Measurements from ENCODE around the gene SESN2. TPM values are rescaled to one million over a fixed set of nuclear protein-coding genes. Genes with fewer than 3 reads are reported as not detected.

SESN2 gene
- total RNA-seq, 1 donor from 2014 or later: 5.8 TPM

DNA sequence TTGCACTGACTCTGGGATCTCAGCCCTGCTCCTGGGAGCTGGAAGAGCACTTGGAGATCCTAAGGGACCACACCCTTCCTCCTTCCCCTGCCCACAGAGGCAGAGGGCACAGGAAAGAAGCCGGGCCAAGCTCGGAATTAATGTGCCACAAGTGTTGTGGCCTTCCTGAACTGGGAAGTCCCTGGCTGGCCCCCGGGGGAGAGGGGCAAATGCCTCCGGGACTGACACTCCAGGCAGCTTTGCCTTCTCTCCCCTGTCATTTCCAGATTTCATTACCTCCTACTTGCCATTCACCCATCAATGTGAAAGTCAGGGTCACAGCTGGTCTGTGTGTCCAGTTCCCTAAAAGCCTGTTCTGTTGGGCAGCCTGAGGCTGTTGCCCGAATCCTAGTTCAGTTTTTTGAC, 21.7 kb downstream of the SESN2 start:
- DNase-seq (ENCODE audit: low spot score) (no peak), ATAC-seq (peak; percentile 38)
- intact Hi-C loops (cut with DNase I): no loop called here

GRCh38 chr1:28281608-28282425, 22.5 kb downstream of the SESN2 start:
- ATAC-seq: peak; percentile 58
- intact Hi-C loops (cut with DNase I): no loop called here

DNA sequence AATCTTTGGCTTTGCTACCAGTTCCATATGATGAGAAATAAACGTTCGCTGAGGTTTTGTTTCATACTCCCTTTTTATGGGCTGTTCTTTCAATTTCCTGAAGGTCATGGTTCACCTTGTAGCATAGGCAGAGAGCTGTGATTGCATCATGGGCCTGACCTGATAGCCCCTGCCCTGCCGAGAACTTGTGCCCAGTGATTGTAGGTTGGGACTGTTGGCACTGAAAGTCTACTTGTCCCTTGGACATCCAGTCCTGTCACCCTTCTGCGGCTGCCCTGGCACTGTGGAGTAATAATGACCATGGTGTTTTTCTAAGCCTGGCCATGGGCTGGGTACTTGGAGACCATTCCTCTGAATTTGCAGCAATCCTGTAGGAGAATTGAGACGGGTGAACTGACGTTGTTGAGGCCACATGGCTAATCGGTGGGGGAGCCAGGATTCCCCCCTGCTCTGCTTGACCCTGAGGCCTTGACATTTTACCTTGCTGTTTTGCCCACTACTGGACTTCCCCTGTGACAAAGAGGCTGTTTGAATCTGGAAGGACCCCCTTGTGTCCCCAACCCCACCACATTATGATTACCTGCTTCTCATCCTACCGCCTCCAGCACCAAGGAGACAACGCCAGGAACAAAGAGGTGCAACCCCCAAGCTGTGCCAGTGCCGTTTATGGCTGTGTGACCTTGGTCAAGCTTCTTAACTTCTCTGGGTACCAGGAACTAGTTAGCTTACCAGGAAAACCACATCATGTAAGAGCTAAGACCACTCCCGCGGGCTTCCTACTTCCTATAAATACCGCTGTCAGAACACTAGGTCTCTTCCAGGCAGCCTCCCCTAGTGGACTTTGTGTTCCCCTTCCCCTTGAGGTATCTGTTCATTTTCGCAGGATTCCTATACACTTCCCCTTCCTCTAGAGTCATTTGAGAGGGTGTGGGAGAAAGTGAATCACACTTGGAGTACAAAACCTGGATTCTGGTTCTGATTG, 23.4 kb downstream of the SESN2 start:
- intact Hi-C loops (cut with DNase I): no loop called here
- ATAC-seq: peak; percentile 9
- no peak for DNase-seq (ENCODE audit: low spot score)

More at GRCh38 chr1:28281608-28282425, 22.5 kb downstream of the SESN2 start:
- no peak for DNase-seq (ENCODE audit: low spot score)

DNA sequence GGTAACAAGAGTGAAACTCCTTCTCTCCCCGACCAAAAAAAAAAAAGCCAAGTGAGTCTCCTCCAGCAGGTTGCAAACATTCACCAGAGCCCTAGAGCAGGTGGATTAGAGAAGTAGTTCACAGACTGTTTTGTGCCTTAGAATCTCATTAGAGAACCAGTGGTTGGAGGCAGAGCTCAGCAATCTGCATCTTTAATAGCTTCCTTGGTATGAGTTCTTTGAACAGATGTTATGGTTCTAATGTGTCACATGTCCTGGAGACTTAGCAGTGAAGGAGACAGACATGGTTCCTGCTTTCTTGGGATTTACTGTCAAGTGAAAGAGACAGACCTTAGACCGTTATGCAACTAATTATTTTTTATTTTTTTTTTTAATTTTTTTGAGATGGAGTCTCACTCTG, 26.8 kb downstream of the SESN2 start:
- ATAC-seq (no peak), DNase-seq (ENCODE audit: low spot score) (no peak)
- intact Hi-C loops (cut with DNase I): no loop called here

DNA sequence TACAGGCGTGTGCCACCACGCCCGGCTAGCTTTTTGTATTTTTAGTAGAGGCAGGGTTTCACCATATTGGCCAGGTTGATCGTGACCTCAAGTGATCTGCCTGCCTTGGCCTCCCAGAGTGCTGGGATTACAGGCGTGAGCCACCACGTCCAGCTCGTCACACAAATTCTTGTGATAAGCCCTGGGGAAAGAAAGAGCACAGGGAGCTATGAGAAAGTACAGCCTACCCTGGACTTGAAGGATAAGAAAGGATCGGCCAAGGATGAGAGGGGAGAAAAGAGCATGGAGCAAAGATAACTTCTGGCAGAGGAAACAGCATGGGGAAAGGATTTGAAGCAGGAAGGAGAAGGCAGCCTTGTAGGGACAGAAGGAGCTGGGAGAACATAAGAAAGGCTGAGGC, 29.2 kb downstream of the SESN2 start:
- DNase-seq (ENCODE audit: low spot score) (no peak), ATAC-seq (no peak)
- intact Hi-C loops (cut with DNase I): no loop called here

- intact Hi-C loops (cut with DNase I): no loop called here
- ATAC-seq: no peak
- DNase-seq (ENCODE audit: low spot score): no peak
Observed at GRCh38 chr1:28290851-28291250, 31.5 kb downstream of the SESN2 start.

DNA sequence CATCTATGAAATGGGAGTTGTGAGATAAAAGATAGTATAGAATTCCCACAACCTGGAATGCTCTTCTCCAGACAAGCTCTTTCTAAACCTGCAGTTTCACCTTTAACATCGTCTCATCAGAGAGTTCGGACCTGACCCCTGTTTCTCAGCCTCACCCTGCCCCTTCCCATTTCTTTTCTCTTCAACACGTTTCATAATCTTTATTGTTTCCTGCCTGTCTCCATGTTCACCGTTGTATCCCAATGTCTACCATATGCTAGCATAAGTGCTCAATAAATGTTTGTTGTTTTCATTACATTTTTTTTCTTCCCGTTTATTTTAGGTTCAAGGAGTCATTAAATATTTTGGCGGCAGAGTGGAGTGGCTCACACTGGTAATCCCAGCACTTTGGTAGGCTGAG, 32.4 kb downstream of the SESN2 start:
- ATAC-seq (no peak), DNase-seq (ENCODE audit: low spot score) (no peak)
- intact Hi-C loops (cut with DNase I): no loop called here

DNA sequence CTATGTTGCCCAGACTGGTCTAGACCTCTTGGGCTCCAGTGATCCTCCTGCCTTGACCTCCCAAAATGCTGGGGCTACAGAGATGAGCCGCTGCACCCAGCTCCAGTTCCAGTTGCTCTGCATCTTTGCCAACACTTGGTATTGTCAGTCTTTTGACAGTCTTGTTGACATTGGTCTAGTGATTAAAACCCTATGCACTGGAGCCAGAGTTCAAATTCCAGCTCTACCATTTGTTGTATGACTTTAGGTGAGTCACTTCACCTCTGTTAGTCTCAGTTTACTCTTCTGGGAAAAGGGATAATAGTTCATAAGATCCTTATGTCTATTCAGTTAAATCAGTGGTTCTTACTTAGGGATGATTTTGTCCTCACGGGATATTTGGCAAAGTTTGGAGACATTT, 36.6 kb downstream of the SESN2 start:
- ATAC-seq: no peak
- intact Hi-C loops (cut with DNase I): no loop called here
- no peak for DNase-seq (ENCODE audit: low spot score)

DNA sequence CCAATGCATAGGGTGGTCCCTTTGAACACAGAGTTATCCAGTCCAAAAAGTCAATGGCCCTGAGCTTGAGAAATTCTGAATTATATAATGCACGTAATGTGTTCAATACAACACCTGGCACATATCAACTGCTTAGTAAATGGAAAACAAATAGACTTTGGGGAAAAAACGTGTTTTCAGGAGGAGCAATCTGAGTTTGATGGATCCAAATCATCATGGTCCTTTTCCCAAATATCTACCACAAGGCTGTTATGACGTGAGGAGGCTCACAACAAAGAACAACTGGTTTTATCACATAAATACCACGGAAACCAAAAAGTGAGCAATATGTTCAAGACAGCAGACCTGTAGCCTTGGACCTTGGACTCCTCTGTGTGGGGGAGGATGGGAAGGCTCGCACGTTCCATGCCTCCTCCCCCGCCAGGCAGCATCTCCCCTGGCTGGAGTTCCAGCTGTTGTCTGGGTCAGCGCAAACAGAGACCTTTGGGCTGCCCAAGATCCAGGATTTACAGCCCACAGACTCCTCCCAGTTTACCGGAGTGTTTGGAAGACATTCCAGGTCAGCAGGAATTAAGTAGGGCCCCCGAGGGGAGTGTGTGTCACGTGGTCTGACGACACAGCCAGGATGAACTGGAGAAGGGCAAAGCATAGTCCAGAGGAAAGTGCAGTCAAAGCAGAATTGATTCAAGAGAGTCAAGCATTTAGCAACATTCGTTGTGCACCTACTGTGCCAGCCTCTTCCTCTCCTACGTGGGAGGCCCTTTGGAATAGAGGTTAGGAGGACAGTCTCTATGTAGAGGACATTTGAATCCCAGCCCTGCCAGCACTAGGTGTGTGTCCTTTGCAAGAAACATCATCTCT, 37.3 kb downstream of the SESN2 start:
- intact Hi-C loops (cut with DNase I): no loop called here
- ATAC-seq (peak; percentile 72), DNase-seq (ENCODE audit: low spot score) (no peak)

DNA sequence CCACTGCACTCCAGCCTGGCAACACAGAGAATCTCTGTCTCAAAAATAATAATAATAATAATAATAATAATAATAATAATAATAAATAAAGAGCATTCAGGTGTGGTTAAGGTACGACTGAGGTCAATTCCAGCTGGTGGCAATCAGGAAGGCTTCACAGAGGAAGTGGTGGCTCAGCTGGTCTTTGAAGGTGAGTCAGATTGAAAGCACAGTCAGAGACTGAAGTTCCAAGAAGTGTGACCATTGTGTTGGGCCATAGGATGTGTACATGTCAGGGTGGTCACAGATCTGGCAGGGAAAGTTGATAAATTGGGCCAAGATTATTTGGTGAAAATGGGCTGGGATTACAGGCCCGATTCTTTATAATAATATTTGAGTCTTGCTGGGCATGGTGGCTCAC, 38.5 kb downstream of the SESN2 start:
- DNase-seq (ENCODE audit: low spot score): no peak
- intact Hi-C loops (cut with DNase I): no loop called here

DNA sequence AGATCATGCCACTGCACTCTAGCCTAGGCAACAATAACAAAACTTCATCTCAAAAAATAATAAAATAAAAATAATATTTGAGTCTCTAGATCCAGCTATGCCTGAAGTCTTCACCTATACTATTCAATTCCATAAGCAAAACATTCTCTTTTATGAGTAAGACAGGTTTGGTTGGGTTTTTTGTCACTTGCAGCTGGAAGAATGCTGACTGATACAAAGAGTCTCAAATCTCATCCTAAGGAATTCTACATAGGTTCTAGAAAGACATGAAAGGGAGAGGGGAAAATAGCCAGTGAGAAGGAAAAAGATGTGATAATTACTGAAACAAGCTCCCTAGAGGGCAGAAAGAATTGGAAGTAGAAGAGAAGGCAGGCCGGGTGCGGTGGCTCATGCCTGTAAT, 39.1 kb downstream of the SESN2 start:
- no peak for DNase-seq (ENCODE audit: low spot score)
- intact Hi-C loops (cut with DNase I): no loop called here
- ATAC-seq: no peak

More for the DNA sequence above, 38.5 kb downstream of the SESN2 start:
- ATAC-seq: no peak

GRCh38 chr1:28301368-28302174, 42.3 kb downstream of the SESN2 start:
- DNase-seq (ENCODE audit: low spot score) (no peak), ATAC-seq (no peak)
- intact Hi-C loops (cut with DNase I): no loop called here

GRCh38 chr1:28302247-28302646, 42.9 kb downstream of the SESN2 start:
- ATAC-seq (no peak), DNase-seq (ENCODE audit: low spot score) (no peak)
- intact Hi-C loops (cut with DNase I): no loop called here

- DNase-seq (ENCODE audit: low spot score) (no peak), ATAC-seq (no peak)
- intact Hi-C loops (cut with DNase I): no loop called here
Observed at GRCh38 chr1:28306301-28306949, 47.1 kb downstream of the SESN2 start.

GRCh38 chr1:28308750-28309149, 49.4 kb downstream of the SESN2 start:
- intact Hi-C loops (cut with DNase I): no loop called here
- DNase-seq (ENCODE audit: low spot score): no peak
- no peak for ATAC-seq

DNA sequence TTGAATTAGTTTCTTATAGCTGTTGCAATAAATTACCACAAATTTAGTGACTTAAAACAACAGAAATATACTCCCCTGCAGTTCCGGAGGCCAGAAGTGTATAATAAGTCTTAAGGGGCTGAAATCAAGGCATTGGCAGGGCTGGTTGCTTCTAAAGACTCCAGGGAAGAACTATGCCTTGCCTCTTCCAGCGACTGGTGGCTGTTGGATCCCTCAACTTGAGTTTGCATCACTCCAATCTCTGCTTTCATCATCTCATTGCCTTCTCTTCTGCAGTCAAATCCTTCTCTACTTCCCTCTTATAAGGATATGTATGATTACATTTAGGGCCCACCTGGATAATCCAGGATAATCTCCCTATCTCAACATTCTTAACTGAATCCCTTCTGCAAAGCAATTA, 50.4 kb downstream of the SESN2 start:
- ATAC-seq: no peak
- intact Hi-C loops (cut with DNase I): no loop called here
- DNase-seq (ENCODE audit: low spot score): no peak

DNA sequence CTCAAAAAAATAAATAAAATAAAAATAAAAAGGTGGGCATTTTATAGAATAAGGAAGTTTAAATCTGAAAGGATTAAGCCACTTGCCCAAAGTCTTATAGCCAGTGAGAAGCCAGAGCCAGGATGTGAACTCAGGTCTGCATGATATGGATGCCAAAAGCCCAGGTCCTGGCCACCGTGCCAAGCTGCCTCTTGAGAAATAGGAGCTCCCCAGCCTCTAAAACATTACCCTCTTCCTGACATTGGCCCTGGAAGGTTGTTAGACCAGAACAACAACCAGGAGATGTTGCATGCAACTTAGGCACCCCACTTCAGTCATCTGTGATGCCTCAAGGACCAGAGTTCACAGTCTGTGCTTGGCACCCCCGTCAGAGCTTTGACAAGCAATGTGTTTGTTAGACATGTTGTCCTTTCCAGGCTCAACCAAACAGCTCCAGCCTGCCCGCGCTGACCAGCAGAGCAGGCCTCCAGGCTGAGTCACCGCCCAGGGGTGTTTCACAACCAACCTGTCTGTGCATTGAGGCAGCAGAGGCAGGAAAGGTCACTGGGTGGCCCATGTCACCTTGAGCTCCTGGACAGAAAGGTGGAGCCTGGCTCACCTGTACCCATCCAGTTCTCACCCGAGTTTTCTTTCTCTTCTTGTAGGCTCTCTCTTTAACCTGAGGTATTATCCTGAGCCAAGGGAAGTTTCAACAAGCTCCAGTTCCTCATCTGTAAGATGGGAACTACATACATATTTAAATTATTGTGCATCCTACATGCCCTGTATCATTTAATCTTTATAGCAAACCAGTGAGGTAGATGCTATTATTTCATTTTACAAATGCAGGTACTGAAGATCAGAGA, 54.6 kb downstream of the SESN2 start:
- intact Hi-C loops (cut with DNase I): no loop called here
- no peak for ATAC-seq
- DNase-seq (ENCODE audit: low spot score): no peak
